ENCODE results near the gene PPP1CA. TPM values are rescaled to one million over a fixed set of nuclear protein-coding genes. Genes with fewer than 3 reads are reported as not detected.

The PPP1CA gene
- total and polyA plus RNA-seq, 3 donors from 2014 or later, result 79.7 to 129 (median 100) TPM

DNA sequence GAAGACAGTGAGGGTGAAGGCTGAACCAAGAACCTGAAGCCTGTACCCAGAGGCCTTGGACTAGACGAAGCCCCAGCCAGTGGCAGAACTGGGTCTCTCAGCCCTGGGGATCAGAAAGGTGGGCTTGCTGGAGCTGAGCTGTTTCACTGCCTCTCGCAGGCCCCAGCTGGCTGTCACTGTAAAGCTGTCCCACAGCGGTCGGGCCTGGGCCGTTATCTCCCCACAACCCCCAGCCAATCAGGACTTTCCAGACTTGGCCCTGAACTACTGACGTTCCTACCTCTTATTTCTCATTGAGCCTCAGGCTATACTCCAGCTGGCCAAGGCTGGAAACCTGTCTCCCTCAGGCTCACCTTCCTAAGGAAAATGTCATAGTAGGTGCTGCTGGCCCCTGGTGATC lies 4.1 kb downstream of the PPP1CA start:
- no peaks in the 10 kb centered on the region for H3K9me3 ChIP-seq
- no peak overlapping the region for H3K27ac ChIP-seq
- no peaks in the 10 kb centered on the region for H3K27me3 ChIP-seq
- H3K4me3 ChIP-seq, result no peak overlapping the region
- intact Hi-C loops (cut with DNase I; ENCODE audit: low total_unique reads), result no loop called here
- 71 to 80% methylated on average over 5 to 6 of the region's 6 CpGs for WGBS, 2 donors
- no peak for DNase-seq
- no peak for TF ChIP-seq POLR2A (IDR thresholded peaks at IDR 0.05)
- TF ChIP-seq, protein P1, sequence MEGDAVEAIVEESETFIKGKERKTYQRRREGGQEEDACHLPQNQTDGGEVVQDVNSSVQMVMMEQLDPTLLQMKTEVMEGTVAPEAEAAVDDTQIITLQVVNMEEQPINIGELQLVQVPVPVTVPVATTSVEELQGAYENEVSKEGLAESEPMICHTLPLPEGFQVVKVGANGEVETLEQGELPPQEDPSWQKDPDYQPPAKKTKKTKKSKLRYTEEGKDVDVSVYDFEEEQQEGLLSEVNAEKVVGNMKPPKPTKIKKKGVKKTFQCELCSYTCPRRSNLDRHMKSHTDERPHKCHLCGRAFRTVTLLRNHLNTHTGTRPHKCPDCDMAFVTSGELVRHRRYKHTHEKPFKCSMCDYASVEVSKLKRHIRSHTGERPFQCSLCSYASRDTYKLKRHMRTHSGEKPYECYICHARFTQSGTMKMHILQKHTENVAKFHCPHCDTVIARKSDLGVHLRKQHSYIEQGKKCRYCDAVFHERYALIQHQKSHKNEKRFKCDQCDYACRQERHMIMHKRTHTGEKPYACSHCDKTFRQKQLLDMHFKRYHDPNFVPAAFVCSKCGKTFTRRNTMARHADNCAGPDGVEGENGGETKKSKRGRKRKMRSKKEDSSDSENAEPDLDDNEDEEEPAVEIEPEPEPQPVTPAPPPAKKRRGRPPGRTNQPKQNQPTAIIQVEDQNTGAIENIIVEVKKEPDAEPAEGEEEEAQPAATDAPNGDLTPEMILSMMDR (IDR thresholded peaks at IDR 0.05), result no peak
- H3K4me1 ChIP-seq, result peaks cover 19% of the 10 kb centered on the region
- H3K36me3 ChIP-seq (ENCODE audit: low read depth, missing control alignments), result no peaks in the 10 kb centered on the region

DNA sequence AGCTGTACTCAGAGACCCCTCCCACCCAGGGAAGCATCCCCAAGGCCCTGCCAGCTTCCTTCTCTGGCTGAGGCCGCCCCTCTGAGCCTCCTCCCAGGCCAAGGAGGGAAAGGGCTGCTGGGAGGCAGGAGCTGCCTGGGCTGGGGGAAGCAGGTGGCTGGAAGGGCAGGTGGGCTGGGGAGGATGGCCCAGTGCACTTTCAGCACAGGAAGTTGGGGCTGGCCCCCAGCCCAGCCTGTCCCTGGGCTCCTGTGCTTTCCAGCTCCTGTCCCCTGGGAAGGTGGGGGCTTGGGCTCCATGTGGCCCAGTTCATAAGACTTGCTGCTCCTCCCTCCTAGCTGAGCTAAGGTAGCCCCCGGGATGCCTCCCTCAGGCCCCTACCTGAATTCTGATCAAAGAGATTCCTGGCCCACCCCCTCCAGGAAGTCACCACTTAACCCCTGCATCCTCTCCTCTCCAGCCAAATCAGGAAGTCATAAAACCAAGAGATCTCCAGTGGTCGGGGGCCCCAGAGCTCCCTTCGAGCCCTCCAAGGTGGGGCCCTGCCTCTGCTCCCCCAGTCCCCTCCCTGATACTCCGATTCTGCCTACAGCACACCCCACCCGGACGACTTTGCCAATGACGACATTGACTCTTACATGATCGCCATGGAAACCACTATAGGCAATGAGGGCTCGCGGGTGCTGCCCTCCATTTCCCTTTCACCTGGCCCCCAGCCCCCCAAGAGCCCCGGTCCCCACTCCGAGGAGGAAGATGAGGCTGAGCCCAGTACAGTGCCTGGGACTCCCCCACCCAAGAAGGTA lies 4.9 kb downstream of the PPP1CA start:
- TF ChIP-seq, protein P1 (IDR thresholded peaks at IDR 0.05), result no peak
- TF ChIP-seq POLR2A (IDR thresholded peaks at IDR 0.05), result no peak
- no peak overlapping the region for H3K27ac ChIP-seq
- H3K36me3 ChIP-seq (ENCODE audit: low read depth, missing control alignments), result no peaks in the 10 kb centered on the region
- no peak for DNase-seq
- H3K27me3 ChIP-seq, result no peaks in the 10 kb centered on the region
- H3K4me1 ChIP-seq, result peaks cover 18% of the 10 kb centered on the region
- 71 to 74% methylated on average over 12 to 13 of the region's 13 CpGs for WGBS, 2 donors
- no peak overlapping the region for H3K4me3 ChIP-seq
- intact Hi-C loops (cut with DNase I; ENCODE audit: low total_unique reads), result no loop called here
- H3K9me3 ChIP-seq, result no peaks in the 10 kb centered on the region

DNA sequence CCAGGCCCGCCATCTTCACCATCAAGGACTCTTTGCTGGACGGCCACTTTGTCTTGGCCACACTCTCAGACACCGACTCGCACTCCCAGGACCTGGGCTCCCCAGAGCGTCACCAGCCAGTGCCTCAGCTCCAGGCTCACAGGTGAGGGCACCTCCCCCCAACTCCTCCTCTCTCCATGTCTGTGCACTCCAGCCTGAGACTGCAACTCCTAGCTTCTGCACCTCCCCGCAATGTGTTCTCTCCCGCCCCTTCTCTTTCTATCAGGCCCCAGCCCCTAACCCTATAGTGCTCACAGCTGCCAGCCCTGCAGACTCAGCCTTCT lies 5.4 kb downstream of the PPP1CA start:
- intact Hi-C loops (cut with DNase I; ENCODE audit: low total_unique reads), result no loop called here
- DNase-seq, result no peak
- H3K36me3 ChIP-seq (ENCODE audit: low read depth, missing control alignments), result no peaks in the 10 kb centered on the region
- no peaks in the 10 kb centered on the region for H3K9me3 ChIP-seq
- H3K27ac ChIP-seq, result no peak overlapping the region
- no peak overlapping the region for H3K4me3 ChIP-seq
- peaks cover 18% of the 10 kb centered on the region for H3K4me1 ChIP-seq
- TF ChIP-seq, protein P1 (IDR thresholded peaks at IDR 0.05), result no peak
- no peak for TF ChIP-seq POLR2A (IDR thresholded peaks at IDR 0.05)
- H3K27me3 ChIP-seq, result no peaks in the 10 kb centered on the region
- 89 to 91% methylated on average over 7 of the region's 7 CpGs for WGBS, 2 donors

DNA sequence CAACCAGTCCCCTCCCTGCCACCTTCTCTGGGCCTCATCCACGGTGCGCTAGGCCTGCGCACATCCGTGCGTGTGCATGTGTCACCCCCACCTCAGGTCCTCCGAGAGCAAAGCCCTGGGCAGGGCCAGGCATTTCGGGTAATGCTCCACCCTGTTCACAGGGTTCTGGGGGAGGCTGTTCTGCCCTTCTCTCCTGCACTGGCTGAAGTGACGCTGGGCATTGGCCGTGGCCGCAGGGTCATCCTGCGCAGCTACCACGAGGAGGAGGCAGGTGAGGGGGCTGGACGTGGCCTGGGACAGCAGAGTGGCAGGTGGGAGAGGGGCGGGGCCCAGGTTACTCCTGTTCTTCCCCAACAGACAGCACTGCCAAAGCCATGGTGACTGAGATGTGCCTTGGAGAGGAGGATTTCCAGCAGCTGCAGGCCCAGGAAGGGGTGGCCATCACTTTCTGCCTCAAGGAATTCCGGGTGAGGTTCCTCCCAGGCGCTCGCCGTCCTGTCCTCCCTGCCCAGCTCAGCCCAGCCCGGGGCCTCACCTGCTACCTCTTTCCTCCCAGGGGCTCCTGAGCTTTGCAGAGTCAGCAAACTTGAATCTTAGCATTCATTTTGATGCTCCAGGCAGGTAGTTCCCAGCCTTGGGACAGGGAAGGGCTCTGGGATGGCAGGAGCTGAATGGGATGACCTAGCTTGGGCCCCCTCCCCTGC lies 6.0 kb downstream of the PPP1CA start:
- 83 to 94% methylated on average over 14 to 19 of the region's 19 CpGs for WGBS, 2 donors
- Histone ChIP-seq H3K9me3 (no peaks in the 10 kb centered on the region), H3K36me3 (ENCODE audit: low read depth, missing control alignments) (no peaks in the 10 kb centered on the region), H3K4me3 (no peak overlapping the region), H3K4me1 (peaks cover 14% of the 10 kb centered on the region), H3K27me3 (no peaks in the 10 kb centered on the region), H3K27ac (no peak overlapping the region)
- intact Hi-C loops (cut with DNase I; ENCODE audit: low total_unique reads), result no loop called here
- TF ChIP-seq, protein P1 (IDR thresholded peaks at IDR 0.05), result no peak
- TF ChIP-seq POLR2A (IDR thresholded peaks at IDR 0.05), result no peak
- DNase-seq, result no peak
